Colonic mucosa (tissue), 4 donors: ENCODE data around the gene TMEM33. TPM values are rescaled to one million over a fixed set of nuclear protein-coding genes. Genes with fewer than 3 reads are reported as not detected.

ENCODE experiments used
- DNase-seq: peaks from one replicate; pipeline ENCODE4 v3.0.0-alpha.2; 2020
- H3K27ac ChIP-seq: fragments of 200-600 bp; one replicate; pipeline ENCODE4 v1.8.0; 2021
- H3K27me3 ChIP-seq: fragments of 200-600 bp; one replicate; pipeline ENCODE4 v1.8.0; 2021
- H3K36me3 ChIP-seq: fragments of 200-600 bp; one replicate; pipeline ENCODE4 v1.8.0; 2021
- H3K4me1 ChIP-seq: fragments of 200-600 bp; one replicate; pipeline ENCODE4 v1.8.0; 2021; ENCODE audit warnings: mild to moderate bottlenecking
- H3K4me3 ChIP-seq: fragments of 200-600 bp; one replicate; pipeline ENCODE4 v1.8.0; 2021
- H3K9ac ChIP-seq, 2 donors: one replicate each; pipeline ENCODE4 v1.7.0; 2013; ENCODE audit warnings: control low read depth in 2 of 2, low read depth in 2 of 2, low read length in 2 of 2
- H3K9me3 ChIP-seq: fragments of 200-600 bp; one replicate; pipeline ENCODE4 v1.8.0; 2021
- intact Hi-C: fragments of 100-400 bp; cut with DNase I; formaldehyde crosslinking; loops from one replicate; pipeline ENCODE4 v1.14.1; 2022
- total RNA-seq, 2 donors: library from RNA; stranded (reverse); fragmentation: NEBNext Ultra II Directional in 1 of 2; extraction: Animal tissue kit (Norgen Biotek cat#: 25700) in 1 of 2; gene quantifications; one replicate each; pipeline ENCODE4 v1.2.1, GENCODE V29; 2021
- TF ChIP-seq, protein P1 (sequence below): fragments of 200-600 bp; IDR thresholded peaks from one replicate; pipeline ENCODE4 v1.8.0; 2022; ENCODE audit warnings: antibody characterized with exemption, mild to moderate bottlenecking
- donor health status: healthy.
- donor health status: DM: no; HTN: no; CAD: no.
- donor health status: DM: no; HTN: no; CAD: no.

The TMEM33 gene
- total RNA-seq, 2 donors from 2014 or later: 75.4 to 93.0 TPM

DNA sequence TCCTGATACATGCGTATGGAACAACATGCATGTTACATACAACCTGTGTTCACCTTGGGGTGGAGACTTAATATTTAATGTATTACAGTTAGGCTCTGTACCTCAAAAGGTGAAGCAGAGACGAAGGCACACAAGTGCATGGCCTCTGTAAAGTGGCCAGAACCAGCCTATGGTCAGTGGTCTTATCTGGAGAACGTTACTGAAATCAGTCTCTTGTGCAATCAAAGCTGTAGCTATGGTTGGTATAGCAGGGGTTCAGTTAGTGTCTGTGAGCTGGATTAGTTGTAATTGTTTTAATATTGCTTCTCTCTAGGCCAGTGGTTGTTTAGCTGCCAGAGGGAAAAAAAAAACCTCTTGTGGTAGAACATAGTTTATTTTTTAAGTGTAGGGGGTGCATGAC is 2.2 kb upstream of the TMEM33 start:
- intact Hi-C loops: no loop called here
- Histone ChIP-seq H3K9ac (no peak overlapping the region), H3K27ac (no peak overlapping the region), H3K4me1 (no peaks in the 10 kb centered on the region), H3K27me3 (no peaks in the 10 kb centered on the region), H3K9me3 (no peaks in the 10 kb centered on the region), H3K36me3 (no peaks in the 10 kb centered on the region), H3K4me3 (no peak overlapping the region)
- no peak for DNase-seq
- TF ChIP-seq, protein P1, sequence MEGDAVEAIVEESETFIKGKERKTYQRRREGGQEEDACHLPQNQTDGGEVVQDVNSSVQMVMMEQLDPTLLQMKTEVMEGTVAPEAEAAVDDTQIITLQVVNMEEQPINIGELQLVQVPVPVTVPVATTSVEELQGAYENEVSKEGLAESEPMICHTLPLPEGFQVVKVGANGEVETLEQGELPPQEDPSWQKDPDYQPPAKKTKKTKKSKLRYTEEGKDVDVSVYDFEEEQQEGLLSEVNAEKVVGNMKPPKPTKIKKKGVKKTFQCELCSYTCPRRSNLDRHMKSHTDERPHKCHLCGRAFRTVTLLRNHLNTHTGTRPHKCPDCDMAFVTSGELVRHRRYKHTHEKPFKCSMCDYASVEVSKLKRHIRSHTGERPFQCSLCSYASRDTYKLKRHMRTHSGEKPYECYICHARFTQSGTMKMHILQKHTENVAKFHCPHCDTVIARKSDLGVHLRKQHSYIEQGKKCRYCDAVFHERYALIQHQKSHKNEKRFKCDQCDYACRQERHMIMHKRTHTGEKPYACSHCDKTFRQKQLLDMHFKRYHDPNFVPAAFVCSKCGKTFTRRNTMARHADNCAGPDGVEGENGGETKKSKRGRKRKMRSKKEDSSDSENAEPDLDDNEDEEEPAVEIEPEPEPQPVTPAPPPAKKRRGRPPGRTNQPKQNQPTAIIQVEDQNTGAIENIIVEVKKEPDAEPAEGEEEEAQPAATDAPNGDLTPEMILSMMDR: no peak

DNA sequence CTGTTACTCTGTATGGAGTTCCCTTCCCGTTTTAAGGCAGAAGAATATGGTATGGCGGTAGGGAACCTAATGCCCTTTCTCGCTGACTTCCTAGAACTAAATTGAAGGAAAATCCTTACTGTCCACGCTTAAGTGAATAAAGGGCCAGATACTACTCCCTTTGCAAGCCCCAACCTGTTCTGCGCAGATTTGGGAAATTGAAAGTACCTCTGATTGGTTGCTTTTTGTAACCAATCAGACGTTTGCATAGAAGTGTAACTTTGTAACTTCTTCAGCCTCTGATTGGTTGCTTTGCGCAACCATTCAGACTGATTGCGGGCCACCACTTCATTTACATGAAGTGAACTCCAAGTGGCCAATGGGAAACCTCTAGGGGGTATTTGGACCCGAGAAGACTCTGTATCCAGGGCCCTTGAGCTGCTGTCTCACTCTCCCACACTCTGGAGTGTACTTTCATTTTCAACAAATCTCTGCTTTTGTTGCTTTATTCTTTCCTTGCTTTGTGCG is 1.2 kb upstream of the TMEM33 start:
- Histone ChIP-seq H3K4me1 (no peaks in the 10 kb centered on the region), H3K27ac (no peak overlapping the region), H3K4me3 (no peak overlapping the region), H3K9me3 (no peaks in the 10 kb centered on the region), H3K36me3 (no peaks in the 10 kb centered on the region), H3K27me3 (no peaks in the 10 kb centered on the region), H3K9ac (no peak overlapping the region)
- intact Hi-C loops: no loop called here
- DNase-seq: no peak
- TF ChIP-seq, protein P1: no peak

DNA sequence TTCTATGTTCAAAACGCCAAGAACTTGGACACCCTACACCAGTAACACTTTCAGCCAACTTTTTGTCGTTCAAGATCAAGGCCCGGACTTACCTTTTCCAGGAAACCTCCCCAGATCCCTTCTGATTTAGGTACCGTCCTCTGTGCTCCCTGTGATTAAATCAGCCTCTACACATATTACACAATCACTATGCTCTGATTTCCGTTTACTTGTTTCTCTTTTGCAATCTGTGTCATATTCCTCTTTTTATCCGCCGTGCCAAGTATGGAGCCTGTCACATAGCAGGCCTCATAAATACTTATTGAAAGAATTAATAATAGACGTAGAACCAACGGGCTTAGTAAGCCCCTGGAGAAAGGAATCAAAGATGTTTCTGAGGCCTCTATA is 722 bp upstream of the TMEM33 start:
- intact Hi-C loops: no loop called here
- H3K9me3 ChIP-seq: no peaks in the 10 kb centered on the region

DNA sequence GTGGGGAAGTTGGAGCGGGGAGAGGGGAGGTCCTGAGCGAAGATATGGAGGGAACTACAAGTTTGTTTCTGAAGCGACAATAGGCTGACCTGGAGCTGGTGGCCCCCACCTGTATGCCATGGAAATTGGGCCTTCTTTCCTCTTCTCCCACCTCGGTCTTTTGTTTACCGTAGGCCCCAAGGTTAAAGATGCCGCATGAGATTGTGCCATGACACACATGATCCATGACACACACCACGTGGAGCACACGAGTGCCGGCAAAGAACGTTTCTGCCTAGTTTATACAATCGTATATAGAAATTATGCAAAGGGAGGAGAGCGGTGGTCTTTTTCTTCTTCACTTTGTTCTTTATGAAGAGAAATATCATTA is 408 bp downstream of the TMEM33 start:
- intact Hi-C loops: no loop called here
- Histone ChIP-seq H3K27me3 (no peaks in the 10 kb centered on the region), H3K36me3 (no peaks in the 10 kb centered on the region), H3K4me3 (peak overlapping the region; percentile 86), H3K27ac (peak overlapping the region; percentile 72), H3K4me1 (no peaks in the 10 kb centered on the region), H3K9me3 (no peaks in the 10 kb centered on the region), H3K9ac (peak overlapping the region; percentile 70 to 91)
- DNase-seq: no peak
- TF ChIP-seq, protein P1: no peak

More for the DNA sequence above, 722 bp upstream of the TMEM33 start:
- H3K4me3 ChIP-seq: peak overlapping the region; percentile 86
- TF ChIP-seq, protein P1: no peak
- no peak for DNase-seq
- no peaks in the 10 kb centered on the region for H3K27me3 ChIP-seq
- no peaks in the 10 kb centered on the region for H3K4me1 ChIP-seq
- no peaks in the 10 kb centered on the region for H3K36me3 ChIP-seq
- no peak overlapping the region for H3K9ac ChIP-seq
- no peak overlapping the region for H3K27ac ChIP-seq

DNA sequence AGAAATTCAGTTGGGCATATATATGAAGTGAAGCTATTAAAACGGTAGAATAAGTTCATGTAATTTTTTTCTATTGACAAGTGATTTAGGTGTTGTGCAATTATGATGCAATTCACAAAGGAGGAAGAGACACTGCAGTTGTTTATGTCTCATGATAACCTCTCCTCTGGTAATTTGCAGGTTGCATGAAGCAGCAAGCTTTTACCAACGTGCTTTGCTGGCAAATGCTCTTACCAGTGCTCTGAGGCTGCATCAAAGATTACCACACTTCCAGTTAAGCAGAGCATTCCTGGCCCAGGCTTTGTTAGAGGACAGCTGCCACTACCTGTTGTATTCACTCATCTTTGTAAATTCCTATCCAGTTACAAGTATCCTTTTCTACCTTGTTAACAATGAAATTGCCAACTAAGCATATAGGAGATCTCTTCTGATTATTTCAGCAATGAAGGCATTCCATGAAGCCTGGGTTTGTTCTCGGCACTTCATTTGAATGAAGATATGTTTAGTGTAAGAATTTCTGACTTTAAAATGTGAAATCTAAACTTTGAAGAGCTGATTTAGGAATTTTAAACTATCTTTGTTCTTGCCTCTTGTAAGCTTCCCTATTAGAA is 3.9 kb downstream of the TMEM33 start:
- Histone ChIP-seq H3K4me3 (no peak overlapping the region), H3K9me3 (no peaks in the 10 kb centered on the region), H3K4me1 (no peaks in the 10 kb centered on the region), H3K27me3 (no peaks in the 10 kb centered on the region), H3K9ac (no peak overlapping the region), H3K36me3 (peaks cover 4% of the 10 kb centered on the region), H3K27ac (no peak overlapping the region)
- TF ChIP-seq, protein P1: no peak
- intact Hi-C loops: no loop called here
- DNase-seq: no peak
